H9 (cell line): Measurements from ENCODE around the gene FAM13C. TPM values are rescaled to one million over a fixed set of nuclear protein-coding genes. Genes with fewer than 3 reads are reported as not detected.

Experiments
- DNase-seq: peaks from one replicate; pipeline ENCODE4 v3.0.0-alpha.2; 2017
- H2AFZ ChIP-seq: one replicate; pipeline ENCODE4 v1.6.1; 2013; ENCODE audit warnings: mild to moderate bottlenecking, low read length, control low read depth, moderate library complexity
- H2AK5ac ChIP-seq: 2 replicates; pipeline ENCODE4 v1.6.1; 2013; ENCODE audit warnings: low read length, control low read depth, mixed read lengths; ENCODE audit not compliant: insufficient read length
- H2BK120ac ChIP-seq: one replicate; pipeline ENCODE4 v1.6.1; 2013; ENCODE audit warnings: low read depth, mild to moderate bottlenecking, low read length, control low read depth, inconsistent platforms; ENCODE audit not compliant: poor library complexity, severe bottlenecking
- H2BK12ac ChIP-seq: 2 replicates; pipeline ENCODE4 v1.6.1; 2013; ENCODE audit warnings: low read length, control low read depth, mixed read lengths, low read depth; ENCODE audit not compliant: insufficient read length
- H2BK15ac ChIP-seq: 2 replicates; pipeline ENCODE4 v1.6.1; 2013; ENCODE audit warnings: low read depth, low read length, control low read depth
- H2BK20ac ChIP-seq: one replicate; pipeline ENCODE4 v1.6.1; 2013; ENCODE audit warnings: low read depth, mild to moderate bottlenecking, low read length, control low read depth, inconsistent platforms; ENCODE audit not compliant: poor library complexity, severe bottlenecking
- H2BK5ac ChIP-seq: 2 replicates; pipeline ENCODE4 v1.6.1; 2013; ENCODE audit warnings: low read length, control low read depth, mixed read lengths; ENCODE audit not compliant: insufficient read length
- H3K14ac ChIP-seq: 2 replicates; pipeline ENCODE4 v1.6.1; 2013; ENCODE audit warnings: low read length, control low read depth; ENCODE audit not compliant: insufficient read depth
- H3K18ac ChIP-seq: 2 replicates; pipeline ENCODE4 v1.6.1; 2013; ENCODE audit warnings: low read depth, mild to moderate bottlenecking, mixed read lengths, low read length, control low read depth; ENCODE audit not compliant: insufficient read length
- H3K23ac ChIP-seq: 2 replicates; pipeline ENCODE4 v1.6.1; 2013; ENCODE audit warnings: low read length, control low read depth, mixed read lengths, low read depth; ENCODE audit not compliant: insufficient read length
- H3K23me2 ChIP-seq: 2 replicates; pipeline ENCODE4 v1.6.1; 2013; ENCODE audit warnings: low read depth, mild to moderate bottlenecking, mixed read lengths, low read length, control low read depth; ENCODE audit not compliant: insufficient read length, poor library complexity, severe bottlenecking
- H3K27ac ChIP-seq: 2 replicates; pipeline ENCODE4 v1.5.1; 2013; ENCODE audit warnings: low read length, control low read depth, mixed read lengths, low read depth; ENCODE audit not compliant: insufficient read length
- H3K27me3 ChIP-seq: 2 replicates; pipeline ENCODE4 v1.6.1; 2013; ENCODE audit warnings: low read length, control low read depth, inconsistent platforms; ENCODE audit not compliant: insufficient read depth
- H3K4ac ChIP-seq: 2 replicates; pipeline ENCODE4 v1.6.1; 2013; ENCODE audit warnings: low read depth, mild to moderate bottlenecking, control low read depth, inconsistent platforms, low read length, moderate library complexity
- H3K4me1 ChIP-seq: 2 replicates; pipeline ENCODE4 v1.6.1; 2013; ENCODE audit warnings: low read length, control low read depth, inconsistent platforms; ENCODE audit not compliant: insufficient read depth
- H3K4me2 ChIP-seq: 2 replicates; pipeline ENCODE4 v1.6.1; 2013; ENCODE audit warnings: low read length, control low read depth, mixed read lengths; ENCODE audit not compliant: insufficient read length, insufficient read depth
- H3K56ac ChIP-seq: 2 replicates; pipeline ENCODE4 v1.6.1; 2013; ENCODE audit warnings: low read depth, mild to moderate bottlenecking, mixed read lengths, low read length, control low read depth; ENCODE audit not compliant: insufficient read length
- H3K79me1 ChIP-seq: 2 replicates; pipeline ENCODE4 v1.6.1; 2013; ENCODE audit warnings: low read depth, mild to moderate bottlenecking, moderate library complexity, low read length, control low read depth, inconsistent platforms; ENCODE audit not compliant: insufficient read depth, poor library complexity, severe bottlenecking
- H3K79me2 ChIP-seq: 2 replicates; pipeline ENCODE4 v1.6.1; 2013; ENCODE audit warnings: low read length, control low read depth, inconsistent platforms; ENCODE audit not compliant: insufficient read depth
- H3K9ac ChIP-seq: 2 replicates; pipeline ENCODE4 v1.6.1; 2013; ENCODE audit warnings: low read length, control low read depth, mixed read lengths; ENCODE audit not compliant: insufficient read length; ENCODE audit errors: extremely low read depth
- H3K9me3 ChIP-seq: one replicate; pipeline ENCODE4 v1.6.1; 2013; ENCODE audit warnings: low read depth, low read length, inconsistent platforms; ENCODE audit not compliant: control insufficient read depth
- H3T11ph ChIP-seq: one replicate; pipeline ENCODE4 v1.6.1; 2013; ENCODE audit warnings: mild to moderate bottlenecking, low read length, control low read depth, inconsistent platforms
- H4K20me1 ChIP-seq: one replicate; pipeline ENCODE4 v1.6.1; 2013; ENCODE audit not compliant: control insufficient read depth, insufficient read length, insufficient read depth
- H4K5ac ChIP-seq: 2 replicates; pipeline ENCODE4 v1.6.1; 2013; ENCODE audit warnings: low read depth, mild to moderate bottlenecking, mixed read lengths, low read length, control low read depth; ENCODE audit not compliant: insufficient read length
- H4K8ac ChIP-seq: replicated peaks from 2 replicates; pipeline ENCODE4 v1.6.1; 2013; ENCODE audit warnings: low read length, control low read depth, mixed read lengths, low read depth; ENCODE audit not compliant: insufficient read length
- H4K91ac ChIP-seq: 2 replicates; pipeline ENCODE4 v1.6.1; 2013; ENCODE audit warnings: low read depth, mild to moderate bottlenecking, moderate library complexity, mixed read lengths, low read length, control low read depth; ENCODE audit not compliant: insufficient read length
- H3K27ac Mint-ChIP-seq, 3 experiments: 2 replicates in 2 of 3; 3 replicates in 1 of 3; pipeline ENCODE4 v1.8.0; 2020 to 2021; ENCODE audit warnings: mixed read lengths in 3 of 3, mild to moderate bottlenecking in 1 of 3, moderate library complexity in 1 of 3
- H3K27me3 Mint-ChIP-seq: 2 replicates; pipeline ENCODE4 v1.8.0; 2021; ENCODE audit warnings: low read depth, mild to moderate bottlenecking, moderate library complexity, mixed read lengths
- H3K36me3 Mint-ChIP-seq, 3 experiments: 2 replicates in 2 of 3; 3 replicates in 1 of 3; pipeline ENCODE4 v1.8.0; 2020 to 2021; ENCODE audit warnings: low read depth in 3 of 3, mixed read lengths in 3 of 3; ENCODE audit not compliant: insufficient read depth in 1 of 3
- H3K4me1 Mint-ChIP-seq, 2 experiments: 2 replicates each; pipeline ENCODE4 v1.8.0; 2020; ENCODE audit warnings: mixed read lengths in 2 of 2
- H3K4me3 Mint-ChIP-seq, 2 experiments: 2 replicates in 1 of 2; 3 replicates in 1 of 2; pipeline ENCODE4 v1.8.0; 2020 to 2021; ENCODE audit warnings: mild to moderate bottlenecking in 2 of 2, mixed read lengths in 2 of 2, moderate library complexity in 1 of 2
- H3K9me3 Mint-ChIP-seq, 2 experiments: 2 replicates in 1 of 2; 3 replicates in 1 of 2; pipeline ENCODE4 v1.8.0; 2020; ENCODE audit warnings: mild to moderate bottlenecking in 2 of 2, mixed read lengths in 2 of 2, moderate library complexity in 1 of 2
- total RNA-seq: library from RNA; stranded (reverse); gene quantifications from 2 replicates; pipeline ENCODE4 v1.2.1, GENCODE V29; 2021
- TF ChIP-seq, protein P1 (sequence below): fragments of 200-600 bp; sonication (generic); conservative IDR thresholded peaks from 3 replicates; pipeline ENCODE4 v1.8.0; 2021; ENCODE audit warnings: antibody characterized with exemption, mild to moderate bottlenecking

FAM13C gene
- total RNA-seq, 1 experiment from 2014 or later, result 0.31 TPM

DNA sequence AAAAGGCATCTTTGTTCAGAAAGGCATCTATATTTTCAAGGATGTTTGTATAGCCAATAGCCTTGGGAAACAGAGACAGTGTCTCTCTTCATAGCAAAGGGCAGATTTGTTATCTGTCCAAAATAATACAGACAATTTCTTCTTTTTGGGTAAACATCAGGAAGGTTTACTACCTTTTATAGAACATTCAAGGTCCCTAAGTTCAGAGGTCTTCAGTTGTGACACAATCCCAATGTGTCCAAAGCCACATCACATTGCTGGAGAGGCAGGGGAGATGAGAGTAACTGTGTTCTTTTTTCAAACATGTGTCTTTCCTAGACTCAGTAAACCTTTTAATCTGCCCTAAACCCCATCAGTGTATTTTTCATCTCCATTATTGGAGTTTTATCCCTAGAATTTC is 33.6 kb upstream of the FAM13C start:
- Histone ChIP-seq H2AK5ac (no peak overlapping the region), H3K79me1 (no peaks in the 10 kb centered on the region), H3T11ph (no peak overlapping the region), H2BK15ac (no peak overlapping the region), H2BK20ac (no peak overlapping the region), H3K4ac (no peak overlapping the region), H3K23me2 (no peaks in the 10 kb centered on the region), H3K14ac (no peak overlapping the region), H3K27ac (no peak overlapping the region), H2AFZ (no peak overlapping the region), H4K5ac (no peak overlapping the region), H4K91ac (no peak overlapping the region), H2BK5ac (no peak overlapping the region), H2BK120ac (no peak overlapping the region), H3K23ac (no peak overlapping the region), H4K8ac (no peak overlapping the region), H3K56ac (no peak overlapping the region), H3K9me3 (no peaks in the 10 kb centered on the region), H4K20me1 (no peaks in the 10 kb centered on the region), H2BK12ac (no peak overlapping the region), H3K4me1 (peaks cover 3% of the 10 kb centered on the region; the same call in 1 of the 2 replicates), H3K18ac (no peak overlapping the region), H3K4me2 (no peak overlapping the region), H3K79me2 (no peaks in the 10 kb centered on the region), H3K9ac (no peak overlapping the region), H3K27me3 (no peaks in the 10 kb centered on the region)
- DNase-seq, result no peak
- Mint-ChIP-seq H3K27me3 (no peaks in the 10 kb centered on the region), H3K4me3 (no peak overlapping the region), H3K27ac (no peak overlapping the region), H3K4me1 (peaks cover 18% of the 10 kb centered on the region in 2 experiments), H3K9me3 (peaks cover 6% of the 10 kb centered on the region in 2 experiments; a peak in 3 of 5 replicates), H3K36me3 (no peaks in the 10 kb centered on the region)
- TF ChIP-seq, protein P1, sequence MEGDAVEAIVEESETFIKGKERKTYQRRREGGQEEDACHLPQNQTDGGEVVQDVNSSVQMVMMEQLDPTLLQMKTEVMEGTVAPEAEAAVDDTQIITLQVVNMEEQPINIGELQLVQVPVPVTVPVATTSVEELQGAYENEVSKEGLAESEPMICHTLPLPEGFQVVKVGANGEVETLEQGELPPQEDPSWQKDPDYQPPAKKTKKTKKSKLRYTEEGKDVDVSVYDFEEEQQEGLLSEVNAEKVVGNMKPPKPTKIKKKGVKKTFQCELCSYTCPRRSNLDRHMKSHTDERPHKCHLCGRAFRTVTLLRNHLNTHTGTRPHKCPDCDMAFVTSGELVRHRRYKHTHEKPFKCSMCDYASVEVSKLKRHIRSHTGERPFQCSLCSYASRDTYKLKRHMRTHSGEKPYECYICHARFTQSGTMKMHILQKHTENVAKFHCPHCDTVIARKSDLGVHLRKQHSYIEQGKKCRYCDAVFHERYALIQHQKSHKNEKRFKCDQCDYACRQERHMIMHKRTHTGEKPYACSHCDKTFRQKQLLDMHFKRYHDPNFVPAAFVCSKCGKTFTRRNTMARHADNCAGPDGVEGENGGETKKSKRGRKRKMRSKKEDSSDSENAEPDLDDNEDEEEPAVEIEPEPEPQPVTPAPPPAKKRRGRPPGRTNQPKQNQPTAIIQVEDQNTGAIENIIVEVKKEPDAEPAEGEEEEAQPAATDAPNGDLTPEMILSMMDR, result no peak
